ENCODE measurements around the gene ARHGAP32. TPM values are rescaled to one million over a fixed set of nuclear protein-coding genes. Genes with fewer than 3 reads are reported as not detected.

Gene ARHGAP32
- total RNA-seq, 1 experiment from 2014 or later = 27.8 TPM

DNA sequence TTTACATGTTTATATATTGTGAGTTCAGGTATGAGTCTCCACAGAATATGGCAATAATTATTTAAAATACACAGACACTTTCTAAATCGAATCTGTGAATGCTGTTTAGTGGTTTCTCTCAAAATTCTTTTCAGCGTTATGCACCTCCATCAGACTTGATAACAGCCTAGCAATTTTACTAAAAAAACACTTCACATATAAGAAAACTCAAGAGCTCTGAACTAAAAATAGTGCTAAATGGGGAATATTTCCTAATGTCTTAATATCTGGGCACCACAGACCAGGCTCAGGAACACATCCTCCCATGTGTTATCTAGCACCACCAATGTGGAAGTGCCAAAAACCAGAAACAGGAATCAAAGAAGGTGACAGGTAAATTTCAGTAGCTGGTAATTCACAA is 47.9 kb downstream of the ARHGAP32 start:
- Histone ChIP-seq H3K36me3 (ENCODE audit: control insufficient read depth in 1 of 2, insufficient read depth in 2 of 2, low read length in 2 of 2) (no peaks in the 10 kb centered on the region), H3K9ac (ENCODE audit: low read length) (peak overlapping the region; percentile 54), H3K4me1 (ENCODE audit: control insufficient read depth in 1 of 2, insufficient read depth in 2 of 2, low read length in 2 of 2) (peaks cover 13 to 38% of the 10 kb centered on the region in 2 experiments), H3K9me2 (ENCODE audit: insufficient read depth) (no peaks in the 10 kb centered on the region), H3K27me3 (ENCODE audit: insufficient read depth, low read length) (no peaks in the 10 kb centered on the region), H2AFZ (ENCODE audit: low read depth, low read length, poor library complexity, severe bottlenecking) (no peak overlapping the region), H3K4me2 (ENCODE audit: low read length) (peak overlapping the region; percentile 78), H3K9me3 (ENCODE audit: control insufficient read depth in 1 of 2, insufficient read depth in 1 of 2, low read depth in 1 of 2, low read length in 2 of 2) (no peaks in the 10 kb centered on the region), H4K20me1 (ENCODE audit: insufficient read depth) (no peaks in the 10 kb centered on the region), H3K4me3 (replicated peaks in 1 of 2; ENCODE audit: low read depth in 1 of 2, low read length in 2 of 2) (no peak overlapping the region), H3K27ac (ENCODE audit: low read depth, low read length) (no peak overlapping the region; the same call in 1 of the 2 replicates), H3K79me2 (ENCODE audit: insufficient read depth, low read length) (peaks cover 21% of the 10 kb centered on the region)
- TF ChIP-seq POLR2A (IDR thresholded peaks at IDR 0.05; ENCODE audit: borderline replicate concordance, extremely low read depth, insufficient read depth, insufficient read length) = no peak
- TF ChIP-seq EZH2 (IDR thresholded peaks at IDR 0.05) = no peak
- no peak for TF ChIP-seq EZH2phosphoT487 (IDR thresholded peaks at IDR 0.05; ENCODE audit: borderline replicate concordance)
- no peak for TF ChIP-seq JUND (IDR thresholded peaks at IDR 0.05)
- TF ChIP-seq SRF (IDR thresholded peaks at IDR 0.05; ENCODE audit: low read depth) = no peak
- no peak for TF ChIP-seq ZFX (IDR thresholded peaks at IDR 0.05)
- TF ChIP-seq CTCF (IDR thresholded peaks at IDR 0.05 in 2 of 3, conservative IDR thresholded peaks at IDR 0.05 in 1 of 3; ENCODE audit: borderline replicate concordance in 1 of 3, insufficient read depth in 1 of 3, low read depth in 2 of 3, low read length in 2 of 3) = no peak
- no peak for TF ChIP-seq SIN3A (IDR thresholded peaks at IDR 0.05; ENCODE audit: low read depth)
- TF ChIP-seq POLR2AphosphoS5 (IDR thresholded peaks at IDR 0.05; ENCODE audit: low read depth, low read length) = no peak
- no peak for TF ChIP-seq ZNF274 (IDR thresholded peaks at IDR 0.05; ENCODE audit: low read depth, low read length)
- TF ChIP-seq TCF7L2 (IDR thresholded peaks at IDR 0.05; ENCODE audit: borderline replicate concordance, extremely low read depth, insufficient read depth, insufficient read length) = no peak
- no peak for TF ChIP-seq CEBPB (IDR thresholded peaks at IDR 0.05; ENCODE audit: low read depth)
- TF ChIP-seq REST (IDR thresholded peaks at IDR 0.05; ENCODE audit: low read depth) = no peak
- TF ChIP-seq SP1 (IDR thresholded peaks at IDR 0.05; ENCODE audit: low read depth) = no peak
- TF ChIP-seq, protein P1, sequence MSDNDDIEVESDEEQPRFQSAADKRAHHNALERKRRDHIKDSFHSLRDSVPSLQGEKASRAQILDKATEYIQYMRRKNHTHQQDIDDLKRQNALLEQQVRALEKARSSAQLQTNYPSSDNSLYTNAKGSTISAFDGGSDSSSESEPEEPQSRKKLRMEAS (IDR thresholded peaks at IDR 0.05) = no peak
- no peak for TF ChIP-seq EGR1 (IDR thresholded peaks at IDR 0.05; ENCODE audit: low read depth)
- TF ChIP-seq YY1 (IDR thresholded peaks at IDR 0.05; ENCODE audit: extremely low read depth, insufficient replicate concordance, low read depth, low read length) = no peak
- TF ChIP-seq ELF1 (IDR thresholded peaks at IDR 0.05; ENCODE audit: borderline replicate concordance, low read depth) = no peak
- no peak for TF ChIP-seq ZBTB33 (IDR thresholded peaks at IDR 0.05; ENCODE audit: extremely low read depth, insufficient replicate concordance, low read length)
- no peak for TF ChIP-seq CBX3 (IDR thresholded peaks at IDR 0.05; ENCODE audit: low read depth)
- RAD21 ChIA-PET (ENCODE audit: low non-redundant PET in 1 of 2, low total read pairs in 2 of 2, uncharacterized antibody in 2 of 2, unreplicated experiment in 2 of 2) = no interaction called here
- intact Hi-C loops (cut with micrococcal nuclease) = no loop called here
- DNase-seq (ENCODE audit: low read depth, low spot score) = no peak
- POLR2A ChIA-PET = no interaction called here
- no peak for ATAC-seq
- no TSS peak for BruUV-seq (replicated peaks)
- CTCF ChIA-PET = no interaction called here
